GM19328 (cell line): ENCODE data around the gene RNLS.
A peak's percentile ranks its signal among the peaks of the same experiment; 100 is the strongest.
"Not testable (repeated sequence)": the region's sequence is repeated elsewhere in the genome, so short reads cannot be mapped to it uniquely, and the experiment has no call there.

Experiments used
- ATAC-seq: cut with Tn5 transposase; IDR thresholded peaks from one replicate; pipeline ENCODE4 v1.9.1; 2021; ENCODE audit warnings: mild to moderate bottlenecking, moderate library complexity; ENCODE audit not compliant: unreplicated experiment

Gene RNLS

GRCh38 chr10:88392222-88392621 is 190.9 kb downstream of the RNLS start:
- ATAC-seq: peak; percentile 66

DNA sequence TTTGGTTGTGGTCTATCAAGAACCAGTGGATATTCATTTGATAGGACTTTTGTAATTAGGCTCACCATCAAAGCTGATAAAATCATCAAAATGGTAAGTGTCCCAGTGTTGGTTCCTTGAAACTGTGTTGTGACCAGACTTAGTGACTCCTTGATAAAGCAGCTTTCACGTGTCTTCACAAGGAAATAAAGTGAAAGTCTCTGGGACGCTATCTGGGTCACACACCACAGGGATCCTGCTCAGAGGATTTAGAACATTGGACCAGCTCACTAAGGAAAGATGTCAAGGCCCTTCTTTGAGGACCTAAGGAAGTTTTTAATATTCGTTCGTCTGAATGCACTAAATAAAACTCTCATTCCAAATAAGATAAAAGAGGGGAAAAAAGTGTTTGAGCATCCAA is 193.1 kb downstream of the RNLS start:
- no peak for ATAC-seq

GRCh38 chr10:88389456-88389855 is 193.7 kb downstream of the RNLS start:
- ATAC-seq: no peak

DNA sequence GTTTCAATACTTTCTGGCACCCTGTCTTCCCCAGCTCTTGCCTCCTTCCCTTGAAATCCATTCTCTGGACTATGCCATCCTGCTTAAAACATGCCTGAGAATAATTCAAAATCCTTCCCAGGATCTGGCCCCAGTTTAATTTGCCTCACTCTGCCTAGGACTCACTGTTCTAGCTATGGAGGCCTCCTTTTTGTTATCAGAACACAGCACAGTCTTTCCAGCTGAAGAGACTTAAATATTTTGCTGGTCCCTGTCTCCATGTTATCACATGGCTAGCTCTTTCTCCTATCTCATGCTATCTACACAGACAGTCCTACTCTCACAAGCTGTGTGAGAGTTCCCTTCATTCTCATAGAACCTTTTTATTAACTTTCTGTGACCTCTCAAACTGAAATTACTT is 194.8 kb downstream of the RNLS start:
- no peak for ATAC-seq

DNA sequence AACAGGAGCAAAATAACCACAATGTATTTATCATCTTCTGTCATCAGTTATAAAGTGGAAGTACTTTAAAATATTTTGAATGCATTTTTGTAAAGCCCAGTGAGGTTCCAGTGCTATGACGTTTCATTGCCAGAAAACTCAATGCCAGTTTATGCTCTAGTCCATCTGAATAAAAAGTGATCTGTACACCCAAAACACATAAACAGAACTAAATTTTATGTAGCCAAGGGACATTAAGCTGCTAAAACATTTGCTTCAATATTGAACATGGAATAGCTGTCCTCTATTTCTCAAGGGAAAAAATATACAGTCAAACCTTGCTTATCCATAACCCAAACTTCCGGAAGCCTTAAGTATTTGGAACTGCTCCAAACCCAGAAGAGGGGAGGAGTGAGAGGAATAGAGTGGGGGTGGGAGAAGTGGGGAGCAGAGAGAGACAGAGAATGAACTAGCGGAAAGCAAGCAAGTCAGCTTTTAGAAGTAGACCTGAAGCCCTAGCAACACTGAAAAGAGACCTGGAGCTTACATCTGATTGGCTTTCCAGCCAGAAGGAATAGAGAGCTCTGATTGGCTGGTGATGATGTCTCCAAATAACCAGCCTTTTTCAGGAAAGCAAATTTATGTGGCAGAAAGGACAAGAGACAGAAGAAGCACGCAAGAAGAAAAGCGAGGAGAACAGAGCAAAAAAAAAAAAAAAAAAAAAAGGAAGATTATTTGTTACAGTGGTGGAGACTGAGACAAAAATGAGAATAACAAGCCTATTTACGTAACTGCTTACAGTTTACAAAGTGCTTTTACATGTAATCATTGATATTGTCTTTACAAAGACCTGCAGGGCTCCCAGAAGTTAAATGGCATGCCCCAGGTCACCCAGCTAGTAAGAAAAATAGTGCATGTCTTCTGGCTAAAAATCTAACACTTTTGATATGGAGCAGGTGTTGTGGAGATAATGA is 196.0 kb downstream of the RNLS start:
- no peak for ATAC-seq

DNA sequence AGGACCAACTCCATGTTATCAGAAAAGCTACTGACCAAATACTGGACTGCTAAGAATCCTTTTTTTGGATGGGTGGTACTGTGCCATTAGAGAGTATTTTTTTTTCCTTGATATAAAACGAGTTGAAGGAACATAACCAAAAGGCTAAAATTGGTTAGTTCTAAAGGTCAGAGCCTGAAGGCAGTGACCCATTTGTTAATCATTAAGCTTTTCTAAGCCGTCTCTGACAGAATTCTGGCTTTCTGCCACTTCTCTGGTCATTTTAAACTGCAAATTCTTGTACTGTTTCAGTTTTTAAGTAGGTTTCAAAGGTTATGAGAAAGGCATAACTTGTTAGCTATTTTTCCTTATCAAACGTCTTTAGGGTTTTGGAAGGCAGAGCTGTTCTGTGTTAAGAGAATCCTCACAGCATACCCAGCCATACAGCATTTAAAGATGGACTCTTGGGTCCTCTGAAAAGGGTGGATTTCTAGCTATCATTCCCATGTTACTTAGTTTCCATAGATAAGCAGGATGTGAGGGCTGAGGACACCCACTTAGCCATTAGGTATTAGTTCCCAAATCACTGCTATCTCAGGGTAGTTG is 196.8 kb downstream of the RNLS start:
- ATAC-seq: peak; percentile 14

DNA sequence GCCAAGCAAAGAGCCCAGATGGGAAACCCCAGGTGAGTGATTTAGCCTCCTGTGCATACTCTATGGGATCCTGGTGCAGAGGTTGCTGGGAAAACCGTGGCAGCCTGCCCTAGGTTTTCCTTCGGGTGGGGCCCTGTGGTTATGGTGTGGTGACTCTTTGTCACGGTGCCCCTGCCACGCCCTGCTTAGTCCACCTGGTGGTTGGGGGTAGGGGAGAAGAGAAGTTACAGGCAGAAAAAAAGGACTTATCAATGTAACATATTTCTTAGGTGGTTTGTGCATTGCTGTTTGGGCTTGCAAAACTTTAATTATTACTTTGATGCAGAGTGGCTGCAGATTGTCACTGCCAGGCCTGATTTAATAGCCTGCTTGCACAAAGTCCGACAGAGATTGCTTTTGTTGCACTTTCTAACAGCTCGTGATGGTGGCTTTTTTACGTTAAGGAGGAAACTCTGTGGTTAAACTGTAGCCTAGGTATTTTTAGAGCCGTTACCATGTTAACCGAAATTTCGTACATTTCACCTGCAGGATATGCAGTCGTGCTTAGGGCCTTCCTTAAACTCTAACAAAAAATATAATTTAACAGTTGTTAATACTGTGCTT is 197.4 kb downstream of the RNLS start:
- peak; percentile 60 for ATAC-seq

GRCh38 chr10:88383276-88383675 is 199.8 kb downstream of the RNLS start:
- no peak for ATAC-seq

GRCh38 chr10:88382699-88383098 is 200.4 kb downstream of the RNLS start:
- no peak for ATAC-seq

DNA sequence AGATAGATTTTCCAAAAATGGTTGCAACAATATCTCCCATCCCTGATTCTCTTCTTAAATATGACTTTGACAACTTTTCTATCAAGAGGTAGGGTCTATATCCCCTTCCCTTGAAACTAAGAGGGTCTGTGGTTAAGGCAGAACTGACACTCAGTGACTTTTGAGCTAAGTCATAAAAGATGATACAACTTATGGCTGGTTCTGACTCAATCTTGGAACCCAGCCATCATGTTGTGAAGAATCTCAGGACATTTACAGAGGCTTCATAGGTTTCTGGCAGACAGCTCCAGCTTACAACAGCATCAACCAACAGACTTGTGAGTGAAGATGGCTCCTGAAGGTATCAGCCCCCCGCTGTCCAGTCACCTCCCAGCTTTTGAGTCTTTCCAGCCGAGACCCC is 203.5 kb downstream of the RNLS start:
- no peak for ATAC-seq

- ATAC-seq: no peak
Observed at GRCh38 chr10:88377510-88377909, 205.6 kb downstream of the RNLS start.

- no peak for ATAC-seq
Observed at GRCh38 chr10:88374392-88375175, 208.5 kb downstream of the RNLS start.

GRCh38 chr10:88372881-88373592 is 210.1 kb downstream of the RNLS start:
- ATAC-seq: no peak

DNA sequence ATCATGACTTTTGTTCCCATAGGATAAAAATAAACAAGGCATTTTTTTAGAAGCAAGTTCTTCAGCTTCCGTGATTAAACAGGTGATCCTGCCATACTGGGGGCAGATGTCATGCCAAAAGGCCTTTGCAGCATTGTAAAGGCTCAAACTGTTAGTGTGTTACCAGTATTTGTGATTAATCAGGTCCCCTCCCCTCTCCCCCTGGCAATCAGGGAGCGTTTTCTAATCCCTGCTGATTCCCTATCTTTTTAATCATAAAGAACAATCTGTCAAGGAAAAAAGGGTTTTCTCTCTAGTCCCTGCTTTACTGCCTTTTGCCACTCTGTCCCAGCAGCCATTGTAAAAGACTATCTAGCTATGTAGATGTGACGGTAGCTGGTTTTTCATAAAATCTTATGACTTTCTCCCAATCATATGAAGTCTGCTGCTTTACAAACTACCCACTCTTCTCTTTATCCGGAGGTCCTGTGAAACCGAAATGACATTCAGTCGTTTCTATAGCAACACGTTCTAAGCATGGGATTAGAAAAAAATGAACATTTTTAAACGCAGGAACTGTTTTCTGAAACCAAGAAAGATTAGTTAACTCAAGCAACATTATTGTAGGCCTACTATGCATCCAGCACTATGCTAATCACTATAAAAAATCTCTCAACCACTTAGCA is 210.9 kb downstream of the RNLS start:
- no peak for ATAC-seq

GRCh38 chr10:88370713-88371112 is 212.4 kb downstream of the RNLS start:
- ATAC-seq: no peak

DNA sequence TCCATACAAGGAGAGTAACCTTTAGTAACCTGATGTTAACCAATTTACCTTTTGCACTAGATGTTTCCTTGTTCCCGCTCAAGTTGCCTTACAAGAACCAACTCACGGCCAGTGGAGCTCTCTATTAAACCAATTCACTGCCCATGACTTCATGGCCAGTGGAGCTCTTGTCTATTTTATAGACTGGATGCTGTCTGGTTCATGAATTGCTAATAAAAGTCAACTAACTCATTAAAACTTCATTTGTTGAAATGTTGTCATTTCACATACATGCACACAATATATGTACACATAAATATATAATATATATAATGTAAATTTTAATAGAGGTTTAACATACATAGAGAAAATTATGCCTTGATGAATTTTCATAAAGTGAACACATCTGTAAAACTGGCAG is 216.3 kb downstream of the RNLS start:
- ATAC-seq: no peak

GRCh38 chr10:88361995-88362807 is 220.9 kb downstream of the RNLS start:
- ATAC-seq: no peak

- no peak for ATAC-seq
Observed at GRCh38 chr10:88361494-88361893, 221.6 kb downstream of the RNLS start.

GRCh38 chr10:88355750-88356149 is 227.4 kb downstream of the RNLS start:
- not testable (repeated sequence) for ATAC-seq
